Suprapubic skin (tissue), 4 donors: Measurements from ENCODE around the gene DRC3. TPM values are rescaled to one million over a fixed set of nuclear protein-coding genes. Genes with fewer than 3 reads are reported as not detected.

Experiments used
- DNase-seq, 2 donors: peaks; one replicate each; pipeline ENCODE4 v3.0.0-alpha.2; 2019; ENCODE audit warnings: low spot score in 2 of 2
- H3K27ac ChIP-seq: fragments of 200-600 bp; sonication (generic); one replicate; pipeline ENCODE4 v1.5.1; 2019
- H3K27me3 ChIP-seq: fragments of 200-600 bp; sonication (generic); one replicate; pipeline ENCODE4 v1.5.1; 2019
- H3K36me3 ChIP-seq: fragments of 200-600 bp; sonication (generic); one replicate; pipeline ENCODE4 v1.5.1; 2019
- H3K4me1 ChIP-seq: fragments of 200-600 bp; sonication (generic); one replicate; pipeline ENCODE4 v1.5.1; 2019
- H3K4me3 ChIP-seq: fragments of 200-600 bp; sonication (generic); one replicate; pipeline ENCODE4 v1.5.1; 2019; ENCODE audit warnings: mild to moderate bottlenecking
- H3K9me3 ChIP-seq: fragments of 200-600 bp; sonication (generic); one replicate; pipeline ENCODE4 v1.5.1; 2019
- EP300 ChIP-seq: sonication (generic); formaldehyde crosslinking; IDR thresholded peaks from one replicate; pipeline ENCODE4 v1.6.1; 2017; ENCODE audit warnings: antibody characterized with exemption
- POLR2A ChIP-seq, 2 donors: fragments of 450-650 bp; IDR thresholded peaks; one replicate each; pipeline ENCODE4 v1.6.1; 2017; ENCODE audit warnings: antibody characterized with exemption in 2 of 2, mild to moderate bottlenecking in 2 of 2, moderate library complexity in 2 of 2
- POLR2AphosphoS5 ChIP-seq, 3 donors: sonication (generic); formaldehyde crosslinking; IDR thresholded peaks; one replicate each; pipeline ENCODE4 v1.6.1; 2017; ENCODE audit warnings: antibody characterized with exemption in 3 of 3
- WGBS: methylation state at CpG from one replicate; pipeline ENCODE4 v1.1.5; 2018; 5-methylcytosine and 5-hydroxymethylcytosine counted together
- total RNA-seq, 4 donors: library from RNA; depleted of rRNA; stranded (reverse); fragments of >200 nt; gene quantifications; one replicate each; pipeline ENCODE4 v1.1.0, GENCODE V29; 2016
- TF ChIP-seq, protein P1 (sequence below), 2 donors: fragments of 200-600 bp in 1 of 2; fragments of 450-650 bp in 1 of 2; sonication (generic) in 1 of 2; IDR thresholded peaks; one replicate each; pipeline ENCODE4 v1.5.1; 2016 to 2019; ENCODE audit warnings: antibody characterized with exemption in 2 of 2, mild to moderate bottlenecking in 1 of 2, moderate library complexity in 1 of 2

DRC3 gene
- total RNA-seq, 4 donors from 2014 or later = 2.0 to 10.6 (median 5.5) TPM

DNA sequence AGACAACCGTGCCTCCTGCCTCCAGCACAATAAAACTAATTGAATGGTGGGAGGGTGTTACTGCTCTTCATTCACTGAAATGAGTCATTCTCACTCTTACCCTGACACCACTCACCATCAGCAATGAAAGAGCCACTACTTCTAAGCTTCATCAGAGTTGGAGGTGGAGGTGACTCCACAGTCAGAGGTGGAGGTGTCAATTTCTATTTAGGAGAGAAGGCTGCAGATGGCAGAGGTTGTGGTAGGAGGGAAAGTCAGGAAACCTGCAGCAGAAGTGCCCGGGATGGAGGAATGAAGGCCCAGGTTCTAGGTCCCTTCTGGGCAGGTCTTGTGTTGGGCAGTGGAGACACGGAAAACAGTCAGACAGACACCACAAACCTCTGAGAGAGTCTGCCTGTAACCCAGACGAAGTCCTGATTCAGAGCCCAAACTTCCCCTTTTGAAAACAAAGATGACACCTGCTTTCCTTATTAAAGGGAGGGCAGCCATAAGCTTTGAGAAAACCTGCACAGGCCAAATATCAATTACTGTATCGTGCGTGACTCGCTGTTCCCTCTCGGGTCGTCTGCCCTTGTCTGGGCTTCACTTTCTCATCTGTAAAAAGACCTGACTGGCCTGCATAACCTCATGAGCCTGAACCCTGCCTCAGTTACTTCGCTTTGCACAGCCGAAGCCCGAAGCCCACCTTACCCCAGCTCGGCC lies 65.6 kb downstream of the DRC3 start:
- Histone ChIP-seq H3K4me1 (peaks cover 50% of the 10 kb centered on the region), H3K4me3 (peak overlapping the region; percentile 99), H3K27ac (peak overlapping the region; percentile 81), H3K27me3 (no peaks in the 10 kb centered on the region), H3K36me3 (no peaks in the 10 kb centered on the region), H3K9me3 (no peaks in the 10 kb centered on the region)
- no peak for DNase-seq
- TF ChIP-seq POLR2A (IDR thresholded peaks at IDR 0.05) = no peak
- TF ChIP-seq, protein P1, sequence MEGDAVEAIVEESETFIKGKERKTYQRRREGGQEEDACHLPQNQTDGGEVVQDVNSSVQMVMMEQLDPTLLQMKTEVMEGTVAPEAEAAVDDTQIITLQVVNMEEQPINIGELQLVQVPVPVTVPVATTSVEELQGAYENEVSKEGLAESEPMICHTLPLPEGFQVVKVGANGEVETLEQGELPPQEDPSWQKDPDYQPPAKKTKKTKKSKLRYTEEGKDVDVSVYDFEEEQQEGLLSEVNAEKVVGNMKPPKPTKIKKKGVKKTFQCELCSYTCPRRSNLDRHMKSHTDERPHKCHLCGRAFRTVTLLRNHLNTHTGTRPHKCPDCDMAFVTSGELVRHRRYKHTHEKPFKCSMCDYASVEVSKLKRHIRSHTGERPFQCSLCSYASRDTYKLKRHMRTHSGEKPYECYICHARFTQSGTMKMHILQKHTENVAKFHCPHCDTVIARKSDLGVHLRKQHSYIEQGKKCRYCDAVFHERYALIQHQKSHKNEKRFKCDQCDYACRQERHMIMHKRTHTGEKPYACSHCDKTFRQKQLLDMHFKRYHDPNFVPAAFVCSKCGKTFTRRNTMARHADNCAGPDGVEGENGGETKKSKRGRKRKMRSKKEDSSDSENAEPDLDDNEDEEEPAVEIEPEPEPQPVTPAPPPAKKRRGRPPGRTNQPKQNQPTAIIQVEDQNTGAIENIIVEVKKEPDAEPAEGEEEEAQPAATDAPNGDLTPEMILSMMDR (IDR thresholded peaks at IDR 0.05) = no peak
- no peak for TF ChIP-seq EP300
- TF ChIP-seq POLR2AphosphoS5 (IDR thresholded peaks at IDR 0.05) = no peak
- 5% methylated on average over 13 of the region's 13 CpGs for WGBS

DNA sequence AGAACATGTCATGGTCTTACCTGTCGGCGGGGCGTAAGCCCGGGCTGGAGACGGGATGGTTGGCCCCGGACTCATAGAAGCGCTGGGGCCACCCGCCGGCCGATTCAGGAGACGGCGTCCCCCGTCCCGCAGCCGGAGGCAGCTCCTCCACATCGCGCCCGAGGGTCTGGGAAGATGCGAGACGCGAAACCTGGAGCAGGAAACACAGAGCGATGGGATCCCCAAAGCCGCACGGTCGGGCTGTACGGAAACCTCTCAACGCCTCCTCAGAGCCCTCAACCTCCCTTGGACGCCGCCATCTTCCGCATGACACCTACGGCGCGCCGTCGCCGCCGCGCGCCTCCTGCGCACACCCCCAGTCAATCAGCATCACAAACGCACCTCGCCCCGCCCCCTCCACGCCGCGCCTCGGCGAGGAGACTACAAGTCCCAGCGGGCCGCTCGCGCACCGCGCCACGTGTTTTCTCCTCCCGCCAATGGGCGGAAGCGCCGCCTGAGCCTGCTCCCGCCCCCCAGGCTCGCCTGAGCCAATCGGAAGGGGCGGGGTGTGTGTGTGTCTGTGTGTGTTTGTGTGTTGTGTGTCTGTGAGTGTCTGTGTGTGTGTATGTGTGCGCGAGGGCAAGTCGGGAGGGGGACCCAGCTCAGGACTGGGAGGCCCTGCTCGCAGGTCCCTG lies 66.3 kb downstream of the DRC3 start, which contains the start of the genes ATPAF2 and GID4:
TSS of gene ATPAF2 (minus strand) at position 308 of the 674 bp plus-strand sequence. CDS start at position 153, 155 bp downstream.
TSS of gene GID4 (plus strand) at position 548 of the 674 bp plus-strand sequence. CDS start at position 605, 57 bp downstream.
- peak; percentile 99 for DNase-seq
- H3K4me1 ChIP-seq = peaks cover 47% of the 10 kb centered on the region
- no peak for TF ChIP-seq POLR2A (IDR thresholded peaks at IDR 0.05)
- TF ChIP-seq POLR2AphosphoS5 (IDR thresholded peaks at IDR 0.05) = peak in 2 of 3 donors; percentile 90 to 95
- no peaks in the 10 kb centered on the region for H3K36me3 ChIP-seq
- peak within 1 kb of the TSS; percentile 81 for H3K27ac ChIP-seq
- H3K27me3 ChIP-seq = no peaks in the 10 kb centered on the region
- under 1% methylated on average over 46 of the region's 67 CpGs for WGBS
- H3K9me3 ChIP-seq = no peaks in the 10 kb centered on the region
- H3K4me3 ChIP-seq = peak within 1 kb of the TSS; percentile 99

DNA sequence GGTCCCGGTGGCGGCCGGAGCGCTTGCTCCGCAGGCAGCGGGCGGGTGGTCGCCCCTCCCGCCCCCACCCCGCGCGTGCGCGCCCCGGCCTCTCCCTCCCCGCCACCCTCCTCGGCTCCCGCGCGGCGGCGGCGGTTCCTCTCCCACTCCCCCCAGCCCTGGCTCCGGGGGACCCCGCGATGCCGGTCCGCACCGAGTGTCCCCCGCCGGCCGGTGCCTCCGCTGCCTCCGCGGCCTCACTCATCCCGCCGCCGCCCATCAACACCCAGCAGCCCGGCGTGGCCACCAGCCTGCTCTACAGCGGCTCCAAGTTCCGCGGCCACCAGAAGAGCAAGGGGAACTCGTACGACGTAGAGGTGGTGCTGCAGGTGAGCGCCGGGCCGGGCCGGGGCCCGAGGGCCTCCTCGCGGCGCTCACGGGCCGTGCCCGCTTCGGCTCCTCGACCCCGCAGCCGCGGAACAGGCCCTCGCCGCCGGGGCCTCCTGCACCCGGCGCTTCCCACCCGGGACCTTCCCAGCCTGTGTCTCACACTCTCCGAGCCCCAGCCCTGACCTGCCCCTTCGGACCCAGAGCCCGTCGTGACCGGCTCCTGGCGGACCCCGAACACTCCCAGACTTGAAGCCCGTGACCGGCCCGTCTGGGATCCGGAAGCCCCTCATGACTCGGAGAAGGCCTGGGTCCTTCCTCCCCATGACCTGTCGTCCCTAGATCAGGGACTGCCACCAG lies 67.0 kb downstream of the DRC3 start:
- Histone ChIP-seq H3K9me3 (no peaks in the 10 kb centered on the region), H3K27ac (peak overlapping the region; percentile 81), H3K4me1 (peaks cover 47% of the 10 kb centered on the region), H3K27me3 (no peaks in the 10 kb centered on the region), H3K4me3 (peak overlapping the region; percentile 99), H3K36me3 (peaks cover 2% of the 10 kb centered on the region)
- TF ChIP-seq, protein P1 (IDR thresholded peaks at IDR 0.05) = no peak
- TF ChIP-seq POLR2A (IDR thresholded peaks at IDR 0.05) (no peak), POLR2AphosphoS5 (IDR thresholded peaks at IDR 0.05) (no peak), EP300 (no peak)
- peak in 1 of 2 donors; percentile 79 for DNase-seq
- 0% methylated on average over 10 of the region's 81 CpGs for WGBS

- DNase-seq = no peak
- H3K27me3 ChIP-seq = no peaks in the 10 kb centered on the region
- H3K9me3 ChIP-seq = no peaks in the 10 kb centered on the region
- TF ChIP-seq, protein P1 (IDR thresholded peaks at IDR 0.05) = no peak
- TF ChIP-seq EP300 (no peak), POLR2A (IDR thresholded peaks at IDR 0.05) (no peak), POLR2AphosphoS5 (IDR thresholded peaks at IDR 0.05) (no peak)
- H3K4me1 ChIP-seq = peaks cover 47% of the 10 kb centered on the region
- WGBS = 28% methylated on average over 6 of the region's 6 CpGs
- H3K27ac ChIP-seq = peak overlapping the region; percentile 81
- peak overlapping the region; percentile 99 for H3K4me3 ChIP-seq
- H3K36me3 ChIP-seq = peaks cover 4% of the 10 kb centered on the region
Measured at GRCh38 chr17:18040261-18040858, 67.7 kb downstream of the DRC3 start.

DNA sequence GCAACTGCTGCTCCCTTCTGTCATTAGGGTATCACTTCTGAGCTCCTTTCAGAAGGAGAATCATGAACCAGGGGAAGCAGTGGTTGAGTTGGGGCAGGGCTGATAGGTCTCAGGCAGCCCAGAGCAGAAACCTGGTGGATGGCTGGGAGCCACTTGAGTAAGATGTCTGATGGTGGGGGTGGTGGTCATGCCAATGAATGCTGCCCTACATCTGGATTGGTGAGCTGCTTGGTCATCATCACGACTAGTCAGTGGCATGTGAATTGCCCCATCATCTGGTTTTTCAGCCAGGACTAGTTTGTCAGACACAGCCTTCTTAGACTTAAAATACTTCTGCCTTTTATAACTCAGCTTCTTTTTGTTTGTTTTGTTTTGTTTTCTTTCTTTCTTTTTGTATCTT lies 69.1 kb downstream of the DRC3 start:
- TF ChIP-seq POLR2AphosphoS5 (IDR thresholded peaks at IDR 0.05) (no peak), EP300 (no peak), POLR2A (IDR thresholded peaks at IDR 0.05) (no peak)
- TF ChIP-seq, protein P1 (IDR thresholded peaks at IDR 0.05) = no peak
- DNase-seq = no peak
- Histone ChIP-seq H3K4me1 (peaks cover 47% of the 10 kb centered on the region), H3K27me3 (no peaks in the 10 kb centered on the region), H3K4me3 (no peak overlapping the region), H3K36me3 (peaks cover 11% of the 10 kb centered on the region), H3K27ac (no peak overlapping the region), H3K9me3 (no peaks in the 10 kb centered on the region)
- 20% methylated on average over 1 of the region's 1 CpG for WGBS
